Measurements from ENCODE around the gene ZFYVE19.

ZFYVE19 gene

GRCh38 chr15:40823572-40824343, 16.9 kb downstream of the ZFYVE19 start:
- ATAC-seq (peak; percentile 75), DNase-seq (ENCODE audit: low spot score in 2 of 2) (no peak)
- H3K36me3 Mint-ChIP-seq, result no peaks in the 10 kb centered on the region
- H3K9me3 Mint-ChIP-seq, result no peaks in the 10 kb centered on the region
- H3K27ac Mint-ChIP-seq, result no peak overlapping the region
- H3K4me3 Mint-ChIP-seq, result no peak overlapping the region
- no peaks in the 10 kb centered on the region for H3K4me1 Mint-ChIP-seq

DNA sequence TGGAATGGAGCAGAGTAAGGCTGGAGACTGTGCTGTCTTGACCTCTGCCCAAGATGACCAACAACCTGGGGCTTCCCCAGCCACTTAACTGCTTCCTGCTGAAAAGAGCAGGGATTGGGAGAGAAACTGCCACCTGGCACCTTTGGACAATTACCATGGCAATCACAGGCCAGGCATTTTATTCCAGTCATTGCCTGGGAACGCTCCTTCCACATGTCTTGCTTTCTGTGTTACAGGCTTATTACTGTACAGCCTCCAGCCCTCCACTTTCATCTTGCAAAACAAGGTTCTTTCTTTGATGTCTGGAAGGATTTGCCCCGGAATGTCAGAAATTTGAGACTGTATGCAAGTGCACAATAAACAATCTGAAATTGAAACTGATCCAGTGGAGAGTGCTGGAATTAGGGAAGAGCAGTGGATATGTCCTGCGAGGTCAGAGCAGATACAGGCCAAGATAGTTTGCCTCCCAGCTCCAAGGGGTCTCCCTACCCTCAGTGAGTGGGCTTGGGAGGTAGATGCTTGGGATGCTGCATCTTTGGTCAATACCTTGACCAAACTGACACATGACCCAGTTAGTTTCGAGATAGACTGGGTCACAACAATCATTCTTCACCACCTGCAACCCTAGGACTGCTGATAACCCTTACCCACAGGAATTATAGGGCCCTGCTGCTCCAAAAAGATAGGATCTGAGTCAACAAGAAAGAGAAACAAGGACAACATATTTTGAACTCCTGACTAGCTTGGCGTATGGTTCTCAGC, 19.0 kb downstream of the ZFYVE19 start:
- no peak overlapping the region for H3K27ac Mint-ChIP-seq
- H3K9me3 Mint-ChIP-seq, result no peaks in the 10 kb centered on the region
- ATAC-seq (no peak), DNase-seq (ENCODE audit: low spot score in 2 of 2) (no peak)
- no peaks in the 10 kb centered on the region for H3K36me3 Mint-ChIP-seq
- no peak overlapping the region for H3K4me3 Mint-ChIP-seq
- H3K4me1 Mint-ChIP-seq, result no peaks in the 10 kb centered on the region

DNA sequence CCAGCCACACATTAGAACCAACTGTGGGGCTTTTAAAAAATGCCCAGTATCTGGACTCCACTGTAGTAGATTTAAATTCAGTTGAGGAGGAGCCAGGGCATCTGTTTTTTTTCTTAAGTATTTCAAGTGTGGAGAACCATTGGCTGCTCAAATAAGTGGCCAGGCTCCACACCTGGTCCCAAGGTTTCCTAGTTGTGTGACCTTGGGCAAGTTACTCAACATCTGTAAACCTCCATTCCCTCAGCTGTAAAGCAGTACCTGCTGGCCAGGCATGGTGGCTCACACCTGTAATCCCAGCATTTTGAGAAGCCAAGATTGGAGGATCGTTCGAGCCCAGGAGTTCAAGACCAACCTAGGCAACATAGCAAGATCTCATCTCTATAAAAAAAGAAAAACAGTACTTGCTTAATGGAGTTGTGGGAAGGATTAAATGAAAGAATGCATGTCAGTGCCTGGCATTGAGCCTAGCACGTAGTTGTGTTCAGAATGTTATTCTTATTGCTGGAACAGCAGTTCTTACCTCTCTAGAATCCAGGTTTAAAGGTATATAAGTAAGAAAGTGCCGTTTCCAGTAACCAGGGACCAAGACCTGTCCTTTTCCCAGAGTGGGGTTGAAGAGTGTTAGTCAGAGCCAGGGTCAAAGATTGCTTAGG, 19.7 kb downstream of the ZFYVE19 start:
- Mint-ChIP-seq H3K27ac (no peak overlapping the region), H3K4me3 (no peak overlapping the region), H3K9me3 (no peaks in the 10 kb centered on the region), H3K4me1 (no peaks in the 10 kb centered on the region), H3K36me3 (no peaks in the 10 kb centered on the region)
- DNase-seq (ENCODE audit: low spot score in 2 of 2), result no peak
- ATAC-seq, result no peak

GRCh38 chr15:40828447-40829036, 21.7 kb downstream of the ZFYVE19 start, which contains the start of gene PPP1R14D:
Gene PPP1R14D, minus strand, starts transcription at chr15:40828708. Its CDS starts 67 bp downstream, at chr15:40828641.
- ATAC-seq, result peak; percentile 21

GRCh38 chr15:40829115-40829514, 22.2 kb downstream of the ZFYVE19 start:
- no peak overlapping the region for H3K4me3 Mint-ChIP-seq
- H3K9me3 Mint-ChIP-seq, result no peaks in the 10 kb centered on the region
- H3K36me3 Mint-ChIP-seq, result no peaks in the 10 kb centered on the region
- DNase-seq (ENCODE audit: low spot score in 2 of 2), result no peak
- peak; percentile 11 for ATAC-seq
- H3K27ac Mint-ChIP-seq, result no peak overlapping the region
- no peaks in the 10 kb centered on the region for H3K4me1 Mint-ChIP-seq

More at GRCh38 chr15:40828447-40829036, 21.7 kb downstream of the ZFYVE19 start, which contains the start of gene PPP1R14D:
- Mint-ChIP-seq H3K4me1 (no peaks in the 10 kb centered on the region), H3K4me3 (no peak within 1 kb of the TSS), H3K27ac (no peak within 1 kb of the TSS), H3K9me3 (no peaks in the 10 kb centered on the region), H3K36me3 (no peaks in the 10 kb centered on the region)
- no peak for DNase-seq (ENCODE audit: low spot score in 2 of 2)

DNA sequence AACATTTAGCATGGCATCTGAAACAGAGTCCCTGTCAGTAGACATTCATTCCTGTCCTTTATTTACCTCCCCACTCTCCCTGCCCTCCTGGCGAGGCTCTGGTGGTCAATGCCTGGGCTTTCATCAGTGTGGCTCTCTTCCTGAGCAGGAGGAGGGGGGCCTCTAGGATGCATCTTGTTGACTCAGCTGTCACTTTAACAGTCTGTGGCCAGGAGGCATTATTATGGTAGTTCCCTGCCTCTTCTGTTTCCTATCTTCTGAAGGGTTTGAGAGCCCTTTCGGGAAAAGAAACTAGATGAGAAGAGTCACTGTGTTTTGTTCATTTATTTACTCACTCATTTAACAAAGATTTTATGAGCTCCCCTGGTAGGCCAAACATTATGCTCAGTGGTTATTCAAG, 24.0 kb downstream of the ZFYVE19 start:
- Mint-ChIP-seq H3K4me3 (no peak overlapping the region), H3K27ac (no peak overlapping the region), H3K9me3 (no peaks in the 10 kb centered on the region), H3K36me3 (no peaks in the 10 kb centered on the region), H3K4me1 (no peaks in the 10 kb centered on the region)
- ATAC-seq (no peak), DNase-seq (ENCODE audit: low spot score in 2 of 2) (no peak)

DNA sequence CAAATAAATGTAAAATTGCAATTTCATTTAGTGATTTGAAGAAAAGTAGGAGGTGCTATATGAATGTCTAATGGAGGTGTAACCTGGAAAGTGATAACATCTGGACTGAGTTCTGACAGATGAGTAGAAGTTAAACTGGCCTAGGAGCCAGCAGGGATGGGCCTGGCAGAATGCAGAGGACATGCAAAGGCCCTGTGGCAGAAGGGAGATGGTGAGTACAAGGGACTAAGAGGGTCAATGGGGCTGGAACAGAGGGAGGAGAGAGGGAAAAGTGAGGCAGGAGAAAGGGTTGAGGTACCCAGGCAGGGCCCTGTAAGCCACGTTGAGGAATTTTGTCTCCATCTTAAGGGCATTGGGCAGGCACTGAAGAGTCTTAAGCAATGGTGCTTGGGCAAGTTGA, 25.0 kb downstream of the ZFYVE19 start:
- Mint-ChIP-seq H3K9me3 (no peaks in the 10 kb centered on the region), H3K27ac (no peak overlapping the region), H3K36me3 (no peaks in the 10 kb centered on the region), H3K4me1 (no peaks in the 10 kb centered on the region), H3K4me3 (no peak overlapping the region)
- DNase-seq (ENCODE audit: low spot score in 2 of 2) (no peak), ATAC-seq (no peak)

DNA sequence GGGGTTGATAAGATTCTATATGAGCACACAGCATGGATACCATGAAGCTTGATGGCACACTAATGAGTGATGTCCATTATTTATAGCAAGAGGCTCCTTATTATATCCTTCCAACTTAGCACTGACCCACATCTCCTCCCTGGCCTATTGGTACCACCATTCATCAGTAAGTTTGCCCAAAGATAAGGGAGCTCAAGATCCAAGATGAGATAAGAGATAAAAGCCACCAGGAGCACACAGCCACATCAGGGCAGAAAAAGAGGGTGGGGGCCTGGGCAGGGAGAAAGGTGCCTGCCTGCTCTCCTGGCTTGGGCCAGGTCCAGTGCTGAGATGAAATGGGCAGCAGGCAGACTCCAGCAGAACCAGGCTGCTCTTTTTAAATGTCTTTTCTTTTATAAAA, 26.0 kb downstream of the ZFYVE19 start:
- DNase-seq (ENCODE audit: low spot score in 2 of 2) (no peak), ATAC-seq (no peak)
- H3K4me3 Mint-ChIP-seq, result no peak overlapping the region
- no peaks in the 10 kb centered on the region for H3K4me1 Mint-ChIP-seq
- no peak overlapping the region for H3K27ac Mint-ChIP-seq
- no peaks in the 10 kb centered on the region for H3K9me3 Mint-ChIP-seq
- no peaks in the 10 kb centered on the region for H3K36me3 Mint-ChIP-seq

GRCh38 chr15:40836020-40836419, 29.1 kb downstream of the ZFYVE19 start:
- Mint-ChIP-seq H3K36me3 (no peaks in the 10 kb centered on the region), H3K27ac (no peak overlapping the region), H3K4me1 (no peaks in the 10 kb centered on the region), H3K9me3 (no peaks in the 10 kb centered on the region), H3K4me3 (no peak overlapping the region)
- ATAC-seq (no peak), DNase-seq (ENCODE audit: low spot score in 2 of 2) (no peak)

DNA sequence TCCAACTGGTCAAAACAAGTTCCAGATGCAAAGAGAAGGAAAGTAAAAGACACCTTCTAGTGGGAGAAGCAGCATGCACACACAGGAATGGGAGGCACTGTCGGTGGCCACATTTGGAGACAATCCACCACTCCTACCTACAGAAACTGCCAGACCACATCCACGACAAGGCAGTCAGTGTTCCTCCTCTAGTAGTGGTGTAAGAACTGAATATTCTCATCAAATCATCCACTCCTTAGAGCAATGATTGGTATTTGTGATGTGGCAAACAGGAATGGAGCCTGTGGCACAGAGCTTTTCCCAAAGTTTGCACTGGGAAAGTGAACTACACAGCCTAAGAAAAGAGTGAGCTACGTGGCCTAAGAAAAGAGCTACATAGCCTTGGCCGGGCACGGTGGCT, 31.9 kb downstream of the ZFYVE19 start:
- Mint-ChIP-seq H3K9me3 (no peaks in the 10 kb centered on the region), H3K4me1 (no peaks in the 10 kb centered on the region), H3K36me3 (no peaks in the 10 kb centered on the region), H3K4me3 (no peak overlapping the region), H3K27ac (no peak overlapping the region)
- ATAC-seq, result no peak
- no peak for DNase-seq (ENCODE audit: low spot score in 2 of 2)

- no peak overlapping the region for H3K4me3 Mint-ChIP-seq
- ATAC-seq, result no peak
- peaks cover 6% of the 10 kb centered on the region for H3K4me1 Mint-ChIP-seq
- H3K27ac Mint-ChIP-seq, result no peak overlapping the region
- DNase-seq (ENCODE audit: low spot score in 2 of 2), result no peak
- H3K36me3 Mint-ChIP-seq, result peaks cover 6% of the 10 kb centered on the region
- no peaks in the 10 kb centered on the region for H3K9me3 Mint-ChIP-seq
These were observed 34.9 kb downstream of the ZFYVE19 start for GRCh38 chr15:40841741-40842140.

GRCh38 chr15:40843261-40843884, 36.5 kb downstream of the ZFYVE19 start:
- no peak for DNase-seq (ENCODE audit: low spot score in 2 of 2)
- peaks cover 12% of the 10 kb centered on the region for H3K36me3 Mint-ChIP-seq
- peak overlapping the region; percentile 81 for H3K4me3 Mint-ChIP-seq
- no peaks in the 10 kb centered on the region for H3K9me3 Mint-ChIP-seq
- no peak for ATAC-seq
- peaks cover 18% of the 10 kb centered on the region for H3K4me1 Mint-ChIP-seq
- H3K27ac Mint-ChIP-seq, result no peak overlapping the region

DNA sequence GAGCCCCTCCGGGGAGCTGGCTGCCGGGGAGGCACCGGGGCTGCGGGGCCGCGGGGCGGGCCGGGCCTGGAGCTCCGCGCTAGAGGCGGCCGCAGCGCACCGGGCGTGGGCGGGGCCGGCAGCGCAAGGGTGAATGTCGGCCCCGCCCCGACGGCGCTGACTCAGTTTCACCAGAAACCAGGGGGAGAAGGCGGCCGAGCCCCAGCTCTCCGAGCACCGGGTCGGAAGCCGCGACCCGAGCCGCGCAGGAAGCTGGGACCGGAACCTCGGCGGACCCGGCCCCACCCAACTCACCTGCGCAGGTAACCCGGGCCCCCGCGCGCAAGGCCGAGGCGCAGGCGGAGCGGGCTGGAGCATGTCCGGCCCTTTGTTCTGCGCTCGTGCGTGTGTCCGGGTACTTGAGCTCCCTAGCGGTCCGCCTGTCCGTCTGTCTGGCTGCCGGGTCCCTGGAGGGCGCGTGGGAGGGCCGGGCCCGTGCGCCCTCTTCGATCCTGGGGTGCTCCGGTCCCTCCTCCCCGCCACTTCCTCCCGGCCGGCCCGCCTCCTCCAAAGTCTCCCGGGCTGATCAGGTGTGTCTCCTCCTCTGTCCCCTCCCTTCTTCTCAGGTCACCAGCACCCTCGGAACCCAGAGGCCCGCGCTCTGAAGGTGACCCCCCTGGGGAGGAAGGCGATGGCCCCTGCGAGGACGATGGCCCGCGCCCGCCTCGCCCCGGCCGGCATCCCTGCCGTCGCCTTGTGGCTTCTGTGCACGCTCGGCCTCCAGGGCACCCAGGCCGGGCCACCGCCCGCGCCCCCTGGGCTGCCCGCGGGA, 37.2 kb downstream of the ZFYVE19 start, which contains the start of gene SPINT1:
TSS of gene SPINT1 (plus strand) at position 164 of the 811 bp plus-strand sequence. CDS start at position 671, 507 bp downstream.
- peak within 1 kb of the TSS; percentile 81 for H3K4me3 Mint-ChIP-seq
- DNase-seq (ENCODE audit: low spot score in 2 of 2) (peak; percentile 52 to 77), ATAC-seq (peak; percentile 83)
- H3K9me3 Mint-ChIP-seq, result no peaks in the 10 kb centered on the region
- H3K36me3 Mint-ChIP-seq, result peaks cover 12% of the 10 kb centered on the region
- H3K4me1 Mint-ChIP-seq, result peaks cover 18% of the 10 kb centered on the region
- peak within 1 kb of the TSS; percentile 45 for H3K27ac Mint-ChIP-seq

DNA sequence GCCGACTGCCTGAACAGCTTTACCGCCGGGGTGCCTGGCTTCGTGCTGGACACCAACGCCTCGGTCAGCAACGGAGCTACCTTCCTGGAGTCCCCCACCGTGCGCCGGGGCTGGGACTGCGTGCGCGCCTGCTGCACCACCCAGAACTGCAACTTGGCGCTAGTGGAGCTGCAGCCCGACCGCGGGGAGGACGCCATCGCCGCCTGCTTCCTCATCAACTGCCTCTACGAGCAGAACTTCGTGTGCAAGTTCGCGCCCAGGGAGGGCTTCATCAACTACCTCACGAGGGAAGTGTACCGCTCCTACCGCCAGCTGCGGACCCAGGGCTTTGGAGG, 37.8 kb downstream of the ZFYVE19 start:
- no peaks in the 10 kb centered on the region for H3K9me3 Mint-ChIP-seq
- peak overlapping the region; percentile 81 for H3K4me3 Mint-ChIP-seq
- H3K4me1 Mint-ChIP-seq, result peaks cover 18% of the 10 kb centered on the region
- H3K36me3 Mint-ChIP-seq, result peaks cover 12% of the 10 kb centered on the region
- ATAC-seq (peak; percentile 59), DNase-seq (ENCODE audit: low spot score in 2 of 2) (peak in 1 of 2 donors; percentile 14)
- H3K27ac Mint-ChIP-seq, result peak overlapping the region; percentile 45
